ENCODE results near the gene TLE1.

The TLE1 gene

GRCh38 chr9:81633952-81634854 lies 55.1 kb downstream of the TLE1 start:
- TF ChIP-seq, protein P1, sequence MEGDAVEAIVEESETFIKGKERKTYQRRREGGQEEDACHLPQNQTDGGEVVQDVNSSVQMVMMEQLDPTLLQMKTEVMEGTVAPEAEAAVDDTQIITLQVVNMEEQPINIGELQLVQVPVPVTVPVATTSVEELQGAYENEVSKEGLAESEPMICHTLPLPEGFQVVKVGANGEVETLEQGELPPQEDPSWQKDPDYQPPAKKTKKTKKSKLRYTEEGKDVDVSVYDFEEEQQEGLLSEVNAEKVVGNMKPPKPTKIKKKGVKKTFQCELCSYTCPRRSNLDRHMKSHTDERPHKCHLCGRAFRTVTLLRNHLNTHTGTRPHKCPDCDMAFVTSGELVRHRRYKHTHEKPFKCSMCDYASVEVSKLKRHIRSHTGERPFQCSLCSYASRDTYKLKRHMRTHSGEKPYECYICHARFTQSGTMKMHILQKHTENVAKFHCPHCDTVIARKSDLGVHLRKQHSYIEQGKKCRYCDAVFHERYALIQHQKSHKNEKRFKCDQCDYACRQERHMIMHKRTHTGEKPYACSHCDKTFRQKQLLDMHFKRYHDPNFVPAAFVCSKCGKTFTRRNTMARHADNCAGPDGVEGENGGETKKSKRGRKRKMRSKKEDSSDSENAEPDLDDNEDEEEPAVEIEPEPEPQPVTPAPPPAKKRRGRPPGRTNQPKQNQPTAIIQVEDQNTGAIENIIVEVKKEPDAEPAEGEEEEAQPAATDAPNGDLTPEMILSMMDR (IDR thresholded peaks at IDR 0.05; ENCODE audit: low read depth, low read length): no peak
- H3K4me3 ChIP-seq (replicated peaks in 1 of 2; ENCODE audit: low read depth in 2 of 2, low read length in 2 of 2): no peak overlapping the region
- no peak for DNase-seq (ENCODE audit: low read depth in 2 of 2)

DNA sequence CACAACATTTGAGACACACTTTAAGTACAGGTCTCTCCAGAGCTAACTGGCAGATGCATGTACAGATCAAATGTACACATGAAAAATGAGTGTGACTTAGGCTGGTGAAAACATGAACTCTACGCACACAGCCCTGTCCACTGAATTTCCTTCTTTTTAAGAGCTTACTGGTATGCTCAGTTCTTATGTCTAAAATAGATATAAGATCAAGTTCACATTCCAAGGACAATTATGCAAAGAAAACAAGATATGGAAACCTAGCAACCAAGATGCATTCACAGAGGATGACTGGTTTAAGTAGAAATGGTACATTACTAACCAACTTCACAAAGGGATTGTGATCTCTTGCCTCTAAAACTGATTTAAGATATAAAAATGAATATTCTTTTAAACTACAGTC lies 56.7 kb downstream of the TLE1 start:
- peak; percentile 81 to 86 for DNase-seq (ENCODE audit: low read depth in 2 of 2)
- TF ChIP-seq, protein P1 (IDR thresholded peaks at IDR 0.05; ENCODE audit: low read depth, low read length): no peak
- H3K4me3 ChIP-seq (replicated peaks in 1 of 2; ENCODE audit: low read depth in 2 of 2, low read length in 2 of 2): no peak overlapping the region

DNA sequence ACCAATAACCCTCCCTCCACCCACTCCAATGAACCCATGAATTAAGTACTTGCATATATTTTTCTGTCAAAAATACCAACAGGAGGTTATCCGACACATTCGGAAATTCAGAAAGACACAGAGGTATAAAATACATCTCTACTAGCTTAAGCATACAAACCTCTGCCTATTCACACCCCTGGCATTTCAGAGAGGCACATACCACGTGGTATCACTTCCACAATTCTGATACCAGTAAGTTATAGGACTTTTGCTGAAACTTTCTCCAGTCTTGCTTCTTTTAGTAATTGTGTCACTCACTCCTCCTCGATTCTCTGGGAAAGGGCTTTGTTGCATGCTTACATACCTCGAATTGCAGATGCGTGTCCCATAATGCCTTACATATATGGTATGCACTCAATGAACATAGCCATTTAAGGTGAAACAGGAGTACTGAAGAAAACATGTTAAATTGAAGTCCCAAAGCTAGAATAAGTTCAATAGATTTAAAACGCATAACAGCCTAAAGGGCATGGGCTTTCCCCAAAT lies 58.1 kb downstream of the TLE1 start:
- DNase-seq (ENCODE audit: low read depth in 2 of 2): no peak
- TF ChIP-seq, protein P1 (IDR thresholded peaks at IDR 0.05; ENCODE audit: low read depth, low read length): no peak
- H3K4me3 ChIP-seq (replicated peaks in 1 of 2; ENCODE audit: low read depth in 2 of 2, low read length in 2 of 2): no peak overlapping the region

- no peak for DNase-seq (ENCODE audit: low read depth in 2 of 2)
- TF ChIP-seq, protein P1 (IDR thresholded peaks at IDR 0.05; ENCODE audit: low read depth, low read length): no peak
- H3K4me3 ChIP-seq (replicated peaks in 1 of 2; ENCODE audit: low read depth in 2 of 2, low read length in 2 of 2): no peak overlapping the region
Observed at GRCh38 chr9:81629440-81629839, 59.9 kb downstream of the TLE1 start.

DNA sequence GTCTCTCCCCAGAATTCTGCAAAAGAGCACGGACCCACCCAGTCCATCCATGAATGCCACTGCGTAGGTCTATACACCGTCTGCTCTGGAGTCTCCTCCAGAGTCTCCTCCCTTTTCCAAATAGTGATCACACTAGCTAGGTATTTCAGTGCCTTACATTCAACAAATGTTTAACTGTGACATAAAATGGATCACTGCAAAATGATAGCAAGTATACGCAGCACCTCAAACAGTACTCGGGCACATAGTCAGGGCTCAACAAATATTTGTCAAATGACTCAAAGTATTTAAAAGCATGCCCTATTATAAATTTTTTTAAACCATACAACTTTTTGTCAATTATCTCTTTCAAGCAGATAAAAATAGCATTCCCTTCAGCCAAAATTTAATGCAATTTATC lies 60.5 kb downstream of the TLE1 start:
- DNase-seq (ENCODE audit: low read depth in 2 of 2): no peak
- H3K4me3 ChIP-seq (replicated peaks in 1 of 2; ENCODE audit: low read depth in 2 of 2, low read length in 2 of 2): no peak overlapping the region
- TF ChIP-seq, protein P1 (IDR thresholded peaks at IDR 0.05; ENCODE audit: low read depth, low read length): no peak

DNA sequence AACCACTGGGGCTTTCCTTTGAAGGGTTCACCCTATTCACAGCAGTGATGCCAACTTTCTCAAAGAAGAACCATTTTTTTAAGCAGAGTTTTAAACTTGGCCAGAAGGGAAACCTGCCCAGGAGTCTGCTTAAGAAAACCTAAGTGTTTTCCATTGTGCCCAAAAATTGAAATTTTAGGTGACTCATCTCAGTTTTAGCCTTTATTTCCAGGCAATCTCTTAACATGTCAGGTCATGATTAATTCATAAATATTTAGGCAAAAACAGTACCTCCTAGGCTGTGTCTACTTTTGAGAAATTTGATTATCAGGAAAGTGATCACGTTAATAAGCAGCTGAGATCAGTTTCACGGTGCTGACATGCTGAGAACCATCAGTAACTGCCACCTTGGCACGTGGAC lies 61.9 kb downstream of the TLE1 start:
- no peak for DNase-seq (ENCODE audit: low read depth in 2 of 2)
- H3K4me3 ChIP-seq (replicated peaks in 1 of 2; ENCODE audit: low read depth in 2 of 2, low read length in 2 of 2): no peak overlapping the region
- TF ChIP-seq, protein P1 (IDR thresholded peaks at IDR 0.05; ENCODE audit: low read depth, low read length): no peak

All from cardiac fibroblast (primary cell).